ENCODE results near the gene OCIAD1.

GRCh38 chr4:48879561-48880442, 48.9 kb downstream of the OCIAD1 start:
- no peak for TF ChIP-seq FOXM1 (IDR thresholded peaks at IDR 0.05; ENCODE audit: borderline replicate concordance)
- no peak for TF ChIP-seq ZNF384 (IDR thresholded peaks at IDR 0.05)
- TF ChIP-seq TARDBP (IDR thresholded peaks at IDR 0.05) = no peak
- no peak for TF ChIP-seq BHLHE40 (IDR thresholded peaks at IDR 0.05; ENCODE audit: borderline replicate concordance)
- TF ChIP-seq L3MBTL2 (conservative IDR thresholded peaks at IDR 0.05) = no peak
- no peak for TF ChIP-seq LEF1 (IDR thresholded peaks at IDR 0.05; ENCODE audit: borderline replicate concordance)
- no peak for TF ChIP-seq FOXA1 (IDR thresholded peaks at IDR 0.05)
- TF ChIP-seq ARNT (IDR thresholded peaks at IDR 0.05) = no peak
- no peak for TF ChIP-seq ELF4 (IDR thresholded peaks at IDR 0.05)
- TF ChIP-seq SP1 (IDR thresholded peaks at IDR 0.05) = no peak
- no peak for TF ChIP-seq SUZ12 (IDR thresholded peaks at IDR 0.05)

Measured in HEK293T (cell line).